Endodermal cell (in vitro differentiated cells): ENCODE measurements around the gene GM2A. TPM values are rescaled to one million over a fixed set of nuclear protein-coding genes. Genes with fewer than 3 reads are reported as not detected.

ENCODE experiments used
- DNase-seq: peaks from one replicate; pipeline ENCODE4 v3.0.0-alpha.2; 2017
- H3K27ac ChIP-seq: 2 replicates; pipeline ENCODE4 v1.5.1; 2013; ENCODE audit warnings: mild to moderate bottlenecking, low read depth, low read length, moderate library complexity
- H3K27me3 ChIP-seq: 2 replicates; pipeline ENCODE4 v1.6.1; 2013; ENCODE audit warnings: mild to moderate bottlenecking, low read length, moderate library complexity; ENCODE audit not compliant: insufficient read depth, control insufficient read depth, poor library complexity, severe bottlenecking
- H3K36me3 ChIP-seq: 2 replicates; pipeline ENCODE4 v1.7.0; 2013; ENCODE audit warnings: mild to moderate bottlenecking, low read length, moderate library complexity; ENCODE audit not compliant: control insufficient read depth, insufficient read depth
- H3K4me1 ChIP-seq: one replicate; pipeline ENCODE4 v1.7.0; 2013; ENCODE audit warnings: low read length; ENCODE audit not compliant: control insufficient read depth, insufficient read depth
- H3K4me3 ChIP-seq: 2 replicates; pipeline ENCODE4 v1.5.1; 2013; ENCODE audit warnings: mild to moderate bottlenecking, low read length, moderate library complexity
- H3K9ac ChIP-seq: 2 replicates; pipeline ENCODE4 v1.6.1; 2013; ENCODE audit warnings: mild to moderate bottlenecking, low read length, moderate library complexity; ENCODE audit not compliant: poor library complexity, severe bottlenecking; ENCODE audit errors: extremely low read depth
- H3K9me3 ChIP-seq: 2 replicates; pipeline ENCODE4 v1.6.1; 2013; ENCODE audit warnings: mild to moderate bottlenecking, low read length, moderate library complexity; ENCODE audit not compliant: control insufficient read depth
- H3K27ac Mint-ChIP-seq: 2 replicates; pipeline ENCODE4 v1.8.0; 2020; ENCODE audit warnings: mixed read lengths
- H3K27me3 Mint-ChIP-seq: 2 replicates; pipeline ENCODE4 v1.8.0; 2021; ENCODE audit warnings: mild to moderate bottlenecking, mixed read lengths; ENCODE audit not compliant: insufficient read depth
- H3K36me3 Mint-ChIP-seq: 2 replicates; pipeline ENCODE4 v1.8.0; 2020; ENCODE audit warnings: low read depth, mixed read lengths
- H3K4me1 Mint-ChIP-seq: 2 replicates; pipeline ENCODE4 v1.8.0; 2020; ENCODE audit warnings: mixed read lengths
- H3K4me3 Mint-ChIP-seq: 2 replicates; pipeline ENCODE4 v1.8.0; 2020; ENCODE audit warnings: mild to moderate bottlenecking, moderate library complexity, mixed read lengths
- H3K9me3 Mint-ChIP-seq: 2 replicates; pipeline ENCODE4 v1.8.0; 2020; ENCODE audit warnings: mild to moderate bottlenecking, mixed read lengths
- WGBS, 2 experiments: methylation state at CpG; one replicate each; pipeline versions ENCODE4 v1.1.5 to v1.1.7; 2013; ENCODE audit warnings: missing lambda C conversion rate in 2 of 2, mixed read lengths in 1 of 2; ENCODE audit not compliant: insufficient coverage in 1 of 2, insufficient read length in 1 of 2; 5-methylcytosine and 5-hydroxymethylcytosine counted together
- total RNA-seq, 2 donors: library from RNA; stranded (reverse); fragmentation: NEBNext Ultra II Directional in 1 of 2; extraction: Animal tissue kit (Norgen Biotek cat#: 25700) in 1 of 2; gene quantifications; 2 replicates in 1 of 2; 3 replicates in 1 of 2; pipeline ENCODE4 v1.2.1, GENCODE V29; 2021
- TF ChIP-seq, protein P1 (sequence below): fragments of 200-600 bp; sonication (generic); conservative IDR thresholded peaks from 2 replicates; pipeline ENCODE4 v1.5.0; 2021; ENCODE audit warnings: antibody characterized with exemption, mild to moderate bottlenecking

The GM2A gene
- total RNA-seq, 2 donors from 2014 or later: 40.7 to 55.2 TPM

GRCh38 chr5:151208481-151208914 is 44.5 kb upstream of the GM2A start:
- no peaks in the 10 kb centered on the region for H3K4me1 ChIP-seq
- no peak overlapping the region for H3K9ac ChIP-seq
- Mint-ChIP-seq H3K27me3 (peaks cover 20% of the 10 kb centered on the region), H3K4me1 (no peaks in the 10 kb centered on the region), H3K4me3 (no peak overlapping the region), H3K27ac (no peak overlapping the region), H3K9me3 (no peaks in the 10 kb centered on the region), H3K36me3 (no peaks in the 10 kb centered on the region)
- no peaks in the 10 kb centered on the region for H3K36me3 ChIP-seq
- peak; percentile 27 for DNase-seq
- peaks cover 8% of the 10 kb centered on the region for H3K27me3 ChIP-seq
- no peaks in the 10 kb centered on the region for H3K9me3 ChIP-seq
- WGBS, 2 experiments: 88% methylated on average over 5 of the region's 5 CpGs; no CpG with 5 or more reads in 1 of the 2 experiments
- H3K27ac ChIP-seq: no peak overlapping the region
- TF ChIP-seq, protein P1, sequence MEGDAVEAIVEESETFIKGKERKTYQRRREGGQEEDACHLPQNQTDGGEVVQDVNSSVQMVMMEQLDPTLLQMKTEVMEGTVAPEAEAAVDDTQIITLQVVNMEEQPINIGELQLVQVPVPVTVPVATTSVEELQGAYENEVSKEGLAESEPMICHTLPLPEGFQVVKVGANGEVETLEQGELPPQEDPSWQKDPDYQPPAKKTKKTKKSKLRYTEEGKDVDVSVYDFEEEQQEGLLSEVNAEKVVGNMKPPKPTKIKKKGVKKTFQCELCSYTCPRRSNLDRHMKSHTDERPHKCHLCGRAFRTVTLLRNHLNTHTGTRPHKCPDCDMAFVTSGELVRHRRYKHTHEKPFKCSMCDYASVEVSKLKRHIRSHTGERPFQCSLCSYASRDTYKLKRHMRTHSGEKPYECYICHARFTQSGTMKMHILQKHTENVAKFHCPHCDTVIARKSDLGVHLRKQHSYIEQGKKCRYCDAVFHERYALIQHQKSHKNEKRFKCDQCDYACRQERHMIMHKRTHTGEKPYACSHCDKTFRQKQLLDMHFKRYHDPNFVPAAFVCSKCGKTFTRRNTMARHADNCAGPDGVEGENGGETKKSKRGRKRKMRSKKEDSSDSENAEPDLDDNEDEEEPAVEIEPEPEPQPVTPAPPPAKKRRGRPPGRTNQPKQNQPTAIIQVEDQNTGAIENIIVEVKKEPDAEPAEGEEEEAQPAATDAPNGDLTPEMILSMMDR: no peak
- no peak overlapping the region for H3K4me3 ChIP-seq

DNA sequence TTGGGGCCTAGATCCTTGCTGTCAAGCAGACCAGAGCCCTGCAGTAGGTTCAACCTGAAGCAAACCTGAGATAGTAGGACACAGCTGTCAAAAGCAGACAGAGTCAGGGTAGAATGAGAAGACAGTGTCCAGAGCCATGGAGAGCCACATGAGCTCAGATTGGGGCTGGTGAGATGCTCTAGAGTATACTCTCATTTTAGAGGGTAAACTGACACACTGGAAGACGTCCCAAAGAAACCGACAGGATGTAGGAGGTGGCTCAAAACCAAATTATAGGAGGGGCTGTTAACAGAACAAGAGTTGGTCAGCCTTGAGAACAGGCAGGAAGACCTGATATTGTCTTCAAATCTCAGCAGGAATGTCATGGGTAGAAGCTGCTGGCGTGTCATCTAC is 40.6 kb upstream of the GM2A start:
- no peak overlapping the region for H3K27ac ChIP-seq
- no peak overlapping the region for H3K9ac ChIP-seq
- peaks cover 10% of the 10 kb centered on the region for H3K27me3 Mint-ChIP-seq
- H3K4me1 Mint-ChIP-seq: peaks cover 6% of the 10 kb centered on the region
- TF ChIP-seq, protein P1: no peak
- no peaks in the 10 kb centered on the region for H3K36me3 Mint-ChIP-seq
- peak; percentile 22 for DNase-seq
- no peaks in the 10 kb centered on the region for H3K9me3 Mint-ChIP-seq
- no peaks in the 10 kb centered on the region for H3K27me3 ChIP-seq
- no peaks in the 10 kb centered on the region for H3K36me3 ChIP-seq
- WGBS, 2 experiments: 80 to 83% methylated on average over 3 of the region's 3 CpGs
- H3K9me3 ChIP-seq: no peaks in the 10 kb centered on the region
- H3K4me3 ChIP-seq: no peak overlapping the region
- H3K4me1 ChIP-seq: no peaks in the 10 kb centered on the region
- no peak overlapping the region for H3K4me3 Mint-ChIP-seq
- no peak overlapping the region for H3K27ac Mint-ChIP-seq

DNA sequence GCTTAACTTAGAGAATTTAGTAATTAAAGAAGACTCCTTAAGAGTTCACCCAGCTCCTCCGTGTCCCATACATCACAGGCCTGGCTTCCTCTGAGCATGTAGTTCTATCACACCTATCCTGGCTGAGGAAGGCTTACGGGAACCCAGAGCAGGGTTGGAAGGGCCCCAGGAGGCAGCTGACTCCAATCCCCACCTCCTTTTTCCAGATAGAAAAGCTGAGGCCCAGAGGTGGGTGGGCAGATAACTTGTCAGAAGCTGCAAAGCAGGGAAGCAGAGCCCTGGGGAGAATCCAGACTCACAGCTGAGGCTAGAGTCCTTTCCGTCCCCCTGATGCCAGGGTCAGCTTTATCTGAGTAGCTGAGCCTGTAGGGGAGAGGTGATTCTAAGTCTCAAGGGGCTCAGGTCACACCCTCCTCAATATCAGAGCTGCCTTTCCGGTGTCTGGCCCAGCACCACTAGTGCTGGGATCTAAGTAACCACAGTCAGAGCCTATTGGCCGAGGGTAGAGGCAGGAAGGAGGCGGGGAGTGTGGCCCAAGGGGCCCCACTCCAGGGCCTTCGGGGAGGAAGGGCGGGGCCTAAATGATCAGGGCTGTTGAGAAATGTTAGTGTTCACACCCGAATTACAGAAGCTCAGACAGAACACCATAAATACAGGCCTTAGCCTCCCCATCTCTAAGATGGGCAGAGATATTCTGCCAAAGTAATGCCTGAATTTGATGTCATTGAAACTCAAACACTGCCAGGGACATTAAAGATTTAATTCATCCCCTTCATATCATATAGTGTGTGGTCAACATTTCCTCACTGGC is 39.0 kb upstream of the GM2A start:
- H3K4me1 ChIP-seq: no peaks in the 10 kb centered on the region
- DNase-seq: peak; percentile 82
- Mint-ChIP-seq H3K27ac (no peak overlapping the region), H3K36me3 (no peaks in the 10 kb centered on the region), H3K9me3 (no peaks in the 10 kb centered on the region), H3K4me1 (peaks cover 6% of the 10 kb centered on the region), H3K27me3 (no peaks in the 10 kb centered on the region), H3K4me3 (no peak overlapping the region)
- TF ChIP-seq, protein P1: no peak
- no peak overlapping the region for H3K27ac ChIP-seq
- H3K36me3 ChIP-seq: no peaks in the 10 kb centered on the region
- WGBS, 2 experiments: 80 to 88% methylated on average over 3 to 9 of the region's 9 CpGs
- H3K9ac ChIP-seq: no peak overlapping the region
- no peak overlapping the region for H3K4me3 ChIP-seq
- H3K27me3 ChIP-seq: no peaks in the 10 kb centered on the region
- no peaks in the 10 kb centered on the region for H3K9me3 ChIP-seq
